ENCODE measurements around the gene TVP23A. TPM values are rescaled to one million over a fixed set of nuclear protein-coding genes. Genes with fewer than 3 reads are reported as not detected.
"Not testable (repeated sequence)": the region's sequence is repeated elsewhere in the genome, so short reads cannot be mapped to it uniquely, and the experiment has no call there.

Gene TVP23A
- total and polyA plus RNA-seq, 2 experiments from 2014 or later, result 2.0 to 2.1 TPM

DNA sequence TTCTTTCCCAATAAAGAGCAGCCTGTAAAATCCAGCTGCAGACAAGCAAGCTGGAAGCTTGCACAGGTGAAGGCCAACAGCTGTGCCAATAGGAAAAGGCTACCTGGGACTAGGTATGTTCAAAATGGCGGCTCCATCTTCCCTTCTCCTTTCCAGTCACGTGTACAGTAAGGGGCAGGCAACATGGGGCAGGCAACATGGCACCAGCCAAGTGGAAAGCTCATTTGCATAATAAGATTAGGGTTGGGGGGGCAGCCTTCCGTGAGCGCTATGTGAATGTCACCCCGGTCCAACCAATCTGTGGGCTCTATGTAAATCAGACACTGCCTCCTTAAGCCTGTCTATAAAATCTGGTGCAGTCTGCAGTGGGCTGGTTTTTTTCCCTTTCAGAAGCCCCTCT lies 31.3 kb downstream of the TVP23A start:
- peak in 1 of 2 donors; percentile 11 for DNase-seq (ENCODE audit: low read depth in 1 of 2, low spot score in 1 of 2)
- no peak for TF ChIP-seq CTCF (IDR thresholded peaks at IDR 0.05; ENCODE audit: low read depth, low read length)

DNA sequence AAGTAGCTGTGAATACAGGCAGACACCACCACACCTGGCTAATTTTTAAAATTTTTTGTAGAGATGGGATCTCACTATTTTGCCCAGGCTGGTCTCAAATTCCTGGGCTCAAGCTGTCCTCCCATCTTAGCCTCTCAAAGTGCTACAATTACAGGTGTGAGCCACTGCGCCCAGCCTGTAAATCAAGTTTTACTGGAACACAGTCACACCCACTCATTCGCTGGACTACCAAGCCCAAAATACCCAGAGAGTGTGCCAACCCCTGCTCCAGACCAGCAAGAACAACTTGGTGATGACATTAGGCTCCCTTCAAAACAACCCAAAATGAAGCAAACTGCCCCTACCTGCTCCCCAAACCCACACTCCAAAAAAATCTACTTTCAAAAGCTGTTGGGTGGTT lies 36.0 kb downstream of the TVP23A start:
- no peaks in the 10 kb centered on the region for H3K36me3 ChIP-seq
- DNase-seq (ENCODE audit: low read depth in 1 of 2, low spot score in 1 of 2), result no peak
- H3K9me3 ChIP-seq (ENCODE audit: low read depth), result no peaks in the 10 kb centered on the region
- no peaks in the 10 kb centered on the region for H3K4me1 ChIP-seq (ENCODE audit: low read depth)
- no peak overlapping the region for H3K4me3 ChIP-seq
- no peaks in the 10 kb centered on the region for H3K27me3 ChIP-seq
- no peak for TF ChIP-seq CTCF (IDR thresholded peaks at IDR 0.05; ENCODE audit: low read depth, low read length)
- H3K27ac ChIP-seq, result no peak overlapping the region

More for the DNA sequence above, 31.3 kb downstream of the TVP23A start:
- no peaks in the 10 kb centered on the region for H3K9me3 ChIP-seq (ENCODE audit: low read depth)
- H3K4me3 ChIP-seq, result no peak overlapping the region
- H3K4me1 ChIP-seq (ENCODE audit: low read depth), result peaks cover 5% of the 10 kb centered on the region
- H3K27ac ChIP-seq, result no peak overlapping the region
- no peaks in the 10 kb centered on the region for H3K27me3 ChIP-seq
- H3K36me3 ChIP-seq, result no peaks in the 10 kb centered on the region

DNA sequence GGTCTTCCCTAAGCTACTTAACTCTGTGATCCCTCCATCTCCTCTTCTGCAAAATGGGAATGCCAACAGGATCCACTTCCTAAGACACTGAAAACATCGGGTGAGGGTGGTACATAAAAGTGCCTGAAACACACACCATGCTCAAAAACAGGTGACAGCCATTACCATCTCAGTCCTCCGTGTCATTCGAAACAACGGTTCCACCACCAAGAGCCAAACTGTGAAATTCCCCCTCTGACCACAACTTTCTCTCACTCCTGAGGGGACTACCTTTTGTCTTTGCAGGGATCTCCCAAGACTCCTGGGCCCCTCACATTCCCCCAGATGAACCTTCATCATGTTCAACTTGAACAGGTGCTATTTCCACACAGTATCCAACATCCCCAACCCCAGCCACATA lies 38.0 kb downstream of the TVP23A start:
- TF ChIP-seq CTCF (IDR thresholded peaks at IDR 0.05; ENCODE audit: low read depth, low read length), result no peak
- Histone ChIP-seq H3K27ac (no peak overlapping the region), H3K27me3 (no peaks in the 10 kb centered on the region), H3K36me3 (no peaks in the 10 kb centered on the region), H3K4me3 (no peak overlapping the region), H3K9me3 (ENCODE audit: low read depth) (no peaks in the 10 kb centered on the region), H3K4me1 (ENCODE audit: low read depth) (no peaks in the 10 kb centered on the region)
- no peak for DNase-seq (ENCODE audit: low read depth in 1 of 2, low spot score in 1 of 2)

- H3K27me3 ChIP-seq; H3K4me3 ChIP-seq; H3K27ac ChIP-seq; H3K4me1 ChIP-seq (ENCODE audit: low read depth); DNase-seq (ENCODE audit: low read depth in 1 of 2, low spot score in 1 of 2); H3K9me3 ChIP-seq (ENCODE audit: low read depth); H3K36me3 ChIP-seq: not testable (repeated sequence)
Measured at GRCh38 chr16:10779908-10780307, 38.7 kb downstream of the TVP23A start.

GRCh38 chr16:10777356-10777755 lies 41.2 kb downstream of the TVP23A start:
- Histone ChIP-seq H3K27me3 (no peaks in the 10 kb centered on the region), H3K27ac (no peak overlapping the region), H3K9me3 (ENCODE audit: low read depth) (no peaks in the 10 kb centered on the region), H3K4me3 (no peak overlapping the region), H3K36me3 (no peaks in the 10 kb centered on the region), H3K4me1 (ENCODE audit: low read depth) (no peaks in the 10 kb centered on the region)
- no peak for DNase-seq (ENCODE audit: low read depth in 1 of 2, low spot score in 1 of 2)
- no peak for TF ChIP-seq CTCF (IDR thresholded peaks at IDR 0.05; ENCODE audit: low read depth, low read length)

DNA sequence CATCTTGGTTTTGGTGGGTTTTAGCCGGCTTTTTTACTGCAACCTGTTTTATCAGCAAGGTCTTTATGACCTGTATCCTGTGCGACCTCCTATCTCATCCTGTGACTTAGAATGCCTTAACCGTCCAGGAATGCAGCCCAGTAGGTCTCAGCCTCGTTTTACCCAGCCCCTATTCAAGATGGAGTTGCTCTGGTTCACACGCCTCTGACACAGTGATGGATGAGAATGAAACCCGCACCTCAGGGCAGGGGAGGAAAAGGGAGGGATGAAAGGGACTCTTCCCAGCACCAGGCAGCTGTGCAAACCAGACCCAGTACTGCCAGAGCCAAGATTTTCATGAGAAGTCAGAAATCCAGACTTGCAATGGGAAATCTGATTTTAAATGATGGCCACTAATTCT lies 41.7 kb downstream of the TVP23A start:
- not testable (repeated sequence) for H3K4me1 ChIP-seq (ENCODE audit: low read depth); H3K27me3 ChIP-seq; H3K27ac ChIP-seq; H3K4me3 ChIP-seq; DNase-seq (ENCODE audit: low read depth in 1 of 2, low spot score in 1 of 2); H3K36me3 ChIP-seq; H3K9me3 ChIP-seq (ENCODE audit: low read depth)

GRCh38 chr16:10776280-10776679 lies 42.3 kb downstream of the TVP23A start:
- H3K27me3 ChIP-seq, result no peaks in the 10 kb centered on the region
- no peaks in the 10 kb centered on the region for H3K9me3 ChIP-seq (ENCODE audit: low read depth)
- no peak overlapping the region for H3K27ac ChIP-seq
- no peaks in the 10 kb centered on the region for H3K4me1 ChIP-seq (ENCODE audit: low read depth)
- TF ChIP-seq CTCF (IDR thresholded peaks at IDR 0.05; ENCODE audit: low read depth, low read length), result no peak
- no peak overlapping the region for H3K4me3 ChIP-seq
- H3K36me3 ChIP-seq, result no peaks in the 10 kb centered on the region
- DNase-seq (ENCODE audit: low read depth in 1 of 2, low spot score in 1 of 2), result no peak

Data from cardiac muscle cell (in vitro differentiated cells and primary cell).